Peyer's patch (tissue), 4 donors: Measurements from ENCODE around the gene GLT8D2. TPM values are rescaled to one million over a fixed set of nuclear protein-coding genes. Genes with fewer than 3 reads are reported as not detected.
A peak's percentile ranks its signal among the peaks of the same experiment; 100 is the strongest.

Experiments
- DNase-seq, 3 donors: peaks; one replicate each; pipeline ENCODE4 v3.0.0-alpha.2; 2017 to 2019
- H3K27ac ChIP-seq, 4 donors: fragments of 200-600 bp; sonication (generic); one replicate each; pipeline ENCODE4 v1.5.1; 2016 to 2019
- H3K27me3 ChIP-seq, 2 donors: fragments of 200-600 bp; sonication (generic); one replicate each; pipeline ENCODE4 v1.5.1; 2019
- H3K36me3 ChIP-seq, 3 donors: fragments of 200-600 bp; sonication (generic); one replicate each; pipeline ENCODE4 v1.5.1; 2016 to 2019
- H3K4me1 ChIP-seq, 4 donors: fragments of 200-600 bp; sonication (generic); one replicate each; pipeline ENCODE4 v1.5.1; 2016 to 2019
- H3K4me3 ChIP-seq, 4 donors: fragments of 200-600 bp; sonication (generic); 1 replicate in 3 of 4; 2 replicates in 1 of 4; pipeline ENCODE4 v1.5.1; 2016 to 2019; ENCODE audit warnings: mild to moderate bottlenecking in 1 of 4
- H3K9me3 ChIP-seq, 4 donors: fragments of 200-600 bp; sonication (generic); one replicate each; pipeline ENCODE4 v1.5.1; 2016 to 2019; ENCODE audit warnings: mild to moderate bottlenecking in 1 of 4
- POLR2A ChIP-seq, 2 donors: fragments of 450-650 bp; IDR thresholded peaks; one replicate each; pipeline ENCODE4 v1.5.1; 2017; ENCODE audit warnings: antibody characterized with exemption in 2 of 2, mild to moderate bottlenecking in 2 of 2, moderate library complexity in 2 of 2
- total RNA-seq, 4 donors: library from RNA; depleted of rRNA; stranded (reverse); fragments of >200 nt; gene quantifications; one replicate each; pipeline ENCODE4 v1.1.0, GENCODE V29; 2016
- TF ChIP-seq, protein P1 (sequence below), 6 experiments: fragments of 450-650 bp in 4 of 6; fragments of 200-600 bp in 2 of 6; sonication (generic) in 1 of 6; IDR thresholded peaks; one replicate each; pipeline ENCODE4 v1.5.1; 2017 to 2019; ENCODE audit warnings: antibody characterized with exemption in 6 of 6, mild to moderate bottlenecking in 3 of 6, moderate library complexity in 1 of 6

The GLT8D2 gene
- total RNA-seq, 4 donors from 2014 or later = 3.1 to 24.8 (median 5.4) TPM

DNA sequence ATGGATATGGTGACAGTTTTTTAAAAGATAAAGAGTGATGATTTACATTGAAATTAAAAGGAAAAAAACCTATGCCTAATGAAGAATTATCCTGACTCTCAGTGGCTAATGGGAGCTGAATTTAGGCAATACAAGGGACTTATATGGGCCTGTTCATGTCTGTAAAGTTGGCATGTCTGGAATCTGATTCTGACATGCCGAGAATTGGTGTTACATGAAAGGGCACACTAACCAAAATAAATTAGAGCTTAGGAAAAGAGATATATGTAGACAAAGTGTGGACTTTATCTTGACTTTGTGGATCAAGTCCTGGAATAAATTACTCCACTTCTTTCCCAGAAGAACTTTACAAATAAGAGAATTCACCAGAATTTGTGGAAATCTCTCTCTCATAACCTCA, 83.3 kb downstream of the GLT8D2 start:
- DNase-seq = no peak
- H3K4me1 ChIP-seq = peaks cover 0 to 28% (median 10%) of the 10 kb centered on the region in 4 donors
- peak overlapping the region; percentile 73 to 99 (median 77) for H3K4me3 ChIP-seq

DNA sequence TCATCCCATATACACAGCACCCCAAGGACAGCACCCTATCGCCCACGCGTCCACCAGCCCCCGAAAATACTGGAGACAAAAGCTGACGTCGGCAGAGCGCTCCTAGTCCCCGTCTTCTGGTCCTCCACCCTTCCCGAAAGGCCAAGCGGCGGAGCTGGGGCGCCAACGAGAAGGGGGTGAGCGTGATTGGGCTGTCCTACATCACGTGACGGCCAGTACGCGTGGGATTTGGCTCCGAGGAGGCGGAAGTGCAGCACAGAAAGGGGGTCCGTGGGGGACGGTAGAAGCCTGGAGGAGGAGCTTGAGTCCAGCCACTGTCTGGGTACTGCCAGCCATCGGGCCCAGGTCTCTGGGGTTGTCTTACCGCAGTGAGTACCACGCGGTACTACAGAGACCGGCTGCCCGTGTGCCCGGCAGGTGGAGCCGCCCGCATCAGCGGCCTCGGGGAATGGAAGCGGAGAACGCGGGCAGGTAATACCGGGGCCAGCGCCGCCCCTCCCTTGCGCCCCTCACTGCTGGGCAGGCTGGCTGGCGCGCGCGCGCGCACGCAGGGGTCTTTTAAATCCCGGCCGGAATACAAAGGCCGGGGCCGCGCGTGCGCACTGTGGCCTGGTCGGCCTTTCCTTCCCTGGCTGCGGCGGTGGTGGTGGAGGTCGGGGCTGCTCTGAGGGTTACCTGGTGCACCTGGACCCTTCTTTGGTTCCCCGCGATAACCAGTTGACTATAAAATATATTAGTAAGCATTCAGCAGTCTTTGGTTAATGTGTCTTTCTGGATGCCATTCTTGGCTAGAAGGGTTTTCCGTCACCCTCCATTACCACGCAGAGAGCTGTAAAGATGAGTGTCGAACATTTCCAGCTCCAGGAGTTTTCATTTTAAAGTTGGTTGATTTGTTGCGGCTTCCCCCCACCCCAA, 84.1 kb downstream of the GLT8D2 start, which contains the start of gene TDG:
TSS of gene TDG (plus strand) at position 283 of the 915 bp plus-strand sequence. CDS start at position 449, 166 bp downstream.
- Histone ChIP-seq H3K27me3 (no peaks in the 10 kb centered on the region), H3K36me3 (peaks cover 0 to 4% (median 0%) of the 10 kb centered on the region in 3 donors), H3K9me3 (no peaks in the 10 kb centered on the region), H3K27ac (peak within 1 kb of the TSS; percentile 92 to 99 (median 93)), H3K4me1 (peaks cover 0 to 28% (median 10%) of the 10 kb centered on the region in 4 donors), H3K4me3 (peak within 1 kb of the TSS; percentile 73 to 99 (median 77))
- TF ChIP-seq, protein P1, sequence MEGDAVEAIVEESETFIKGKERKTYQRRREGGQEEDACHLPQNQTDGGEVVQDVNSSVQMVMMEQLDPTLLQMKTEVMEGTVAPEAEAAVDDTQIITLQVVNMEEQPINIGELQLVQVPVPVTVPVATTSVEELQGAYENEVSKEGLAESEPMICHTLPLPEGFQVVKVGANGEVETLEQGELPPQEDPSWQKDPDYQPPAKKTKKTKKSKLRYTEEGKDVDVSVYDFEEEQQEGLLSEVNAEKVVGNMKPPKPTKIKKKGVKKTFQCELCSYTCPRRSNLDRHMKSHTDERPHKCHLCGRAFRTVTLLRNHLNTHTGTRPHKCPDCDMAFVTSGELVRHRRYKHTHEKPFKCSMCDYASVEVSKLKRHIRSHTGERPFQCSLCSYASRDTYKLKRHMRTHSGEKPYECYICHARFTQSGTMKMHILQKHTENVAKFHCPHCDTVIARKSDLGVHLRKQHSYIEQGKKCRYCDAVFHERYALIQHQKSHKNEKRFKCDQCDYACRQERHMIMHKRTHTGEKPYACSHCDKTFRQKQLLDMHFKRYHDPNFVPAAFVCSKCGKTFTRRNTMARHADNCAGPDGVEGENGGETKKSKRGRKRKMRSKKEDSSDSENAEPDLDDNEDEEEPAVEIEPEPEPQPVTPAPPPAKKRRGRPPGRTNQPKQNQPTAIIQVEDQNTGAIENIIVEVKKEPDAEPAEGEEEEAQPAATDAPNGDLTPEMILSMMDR (IDR thresholded peaks at IDR 0.05) = peak in 3 of 6 experiments; percentile 10 to 29 (median 22)
- TF ChIP-seq POLR2A (IDR thresholded peaks at IDR 0.05) = peak; percentile 75 to 88
- peak; percentile 97 to 99 (median 97) for DNase-seq

More for the DNA sequence above, 83.3 kb downstream of the GLT8D2 start:
- H3K27ac ChIP-seq = peak overlapping the region in 3 of 4 donors; percentile 92 to 93 (median 93)
- H3K36me3 ChIP-seq = peaks cover 0 to 4% (median 0%) of the 10 kb centered on the region in 3 donors
- TF ChIP-seq, protein P1 (IDR thresholded peaks at IDR 0.05) = no peak
- TF ChIP-seq POLR2A (IDR thresholded peaks at IDR 0.05) = no peak
- no peaks in the 10 kb centered on the region for H3K9me3 ChIP-seq
- no peaks in the 10 kb centered on the region for H3K27me3 ChIP-seq

DNA sequence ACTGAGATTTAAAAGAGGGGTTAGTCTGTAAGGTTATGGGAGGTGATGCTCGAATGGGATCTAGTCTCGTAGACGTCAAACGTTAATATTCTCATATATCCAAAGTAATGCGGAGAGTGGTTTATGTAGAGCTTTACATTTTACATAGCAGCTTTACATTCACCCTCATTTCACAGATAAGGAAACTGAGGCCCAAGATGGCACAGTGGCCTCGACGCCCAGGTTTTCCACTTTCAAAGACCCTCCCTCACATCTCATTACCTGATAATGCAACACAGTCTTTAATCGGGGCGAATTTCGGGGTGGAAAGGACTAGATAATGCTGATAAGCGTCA, 84.8 kb downstream of the GLT8D2 start:
- Histone ChIP-seq H3K27ac (peak overlapping the region; percentile 92 to 99 (median 93)), H3K9me3 (no peaks in the 10 kb centered on the region), H3K27me3 (no peaks in the 10 kb centered on the region), H3K4me1 (peaks cover 0 to 28% (median 10%) of the 10 kb centered on the region in 4 donors), H3K4me3 (peak overlapping the region; percentile 73 to 99 (median 77)), H3K36me3 (peaks cover 0 to 2% (median 0%) of the 10 kb centered on the region in 3 donors)
- TF ChIP-seq, protein P1 (IDR thresholded peaks at IDR 0.05) = no peak
- TF ChIP-seq POLR2A (IDR thresholded peaks at IDR 0.05) = no peak
- no peak for DNase-seq

DNA sequence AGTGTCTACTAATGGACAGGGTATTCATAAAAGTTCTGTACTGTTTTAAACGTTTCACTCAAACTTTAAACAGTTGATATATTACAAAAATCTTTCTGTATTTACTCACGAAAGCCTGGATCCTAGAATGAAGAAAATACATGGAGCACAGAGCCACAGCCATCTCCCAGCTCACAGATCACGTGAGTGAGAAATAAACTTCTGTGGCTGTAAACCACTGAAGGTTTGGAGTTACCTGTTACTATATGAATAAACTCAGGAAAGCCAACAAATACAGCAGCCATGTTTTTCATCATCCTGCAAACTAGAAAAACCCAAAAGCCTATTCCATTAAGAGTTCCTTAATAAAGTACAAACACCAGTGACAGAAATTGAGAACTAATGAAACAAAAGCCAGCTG, 85.2 kb downstream of the GLT8D2 start:
- H3K4me1 ChIP-seq = peaks cover 0 to 28% (median 10%) of the 10 kb centered on the region in 4 donors
- H3K4me3 ChIP-seq = peak overlapping the region; percentile 73 to 99 (median 77)
- H3K27ac ChIP-seq = peak overlapping the region in 3 of 4 donors; percentile 92 to 93 (median 93)
- H3K36me3 ChIP-seq = no peaks in the 10 kb centered on the region
- H3K27me3 ChIP-seq = no peaks in the 10 kb centered on the region
- TF ChIP-seq, protein P1 (IDR thresholded peaks at IDR 0.05) = no peak
- no peak for TF ChIP-seq POLR2A (IDR thresholded peaks at IDR 0.05)
- no peak for DNase-seq
- no peaks in the 10 kb centered on the region for H3K9me3 ChIP-seq

DNA sequence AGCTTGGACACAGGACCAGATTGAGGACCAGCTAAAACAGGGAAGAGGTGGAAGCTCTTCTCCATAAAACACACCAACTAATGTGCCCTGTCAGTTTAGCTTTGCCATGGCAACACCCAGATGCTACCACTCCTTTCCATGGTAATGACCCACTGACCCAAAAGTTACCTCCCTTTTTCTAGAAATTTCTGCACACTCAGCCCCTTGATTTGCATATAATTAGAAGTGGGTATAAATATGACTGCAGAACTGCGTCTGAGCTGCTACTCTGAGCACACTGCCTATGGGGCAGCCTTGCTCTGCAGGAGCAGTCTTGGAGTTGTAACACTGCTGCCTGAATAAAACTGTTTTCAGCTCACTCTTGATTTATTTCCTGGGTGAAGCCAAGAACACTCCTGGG, 87.5 kb downstream of the GLT8D2 start:
- H3K36me3 ChIP-seq = no peaks in the 10 kb centered on the region
- no peak for DNase-seq
- H3K9me3 ChIP-seq = no peaks in the 10 kb centered on the region
- H3K4me1 ChIP-seq = peaks cover 0 to 20% (median 6%) of the 10 kb centered on the region in 4 donors
- no peaks in the 10 kb centered on the region for H3K27me3 ChIP-seq
- no peak overlapping the region for H3K4me3 ChIP-seq
- TF ChIP-seq POLR2A (IDR thresholded peaks at IDR 0.05) = no peak
- TF ChIP-seq, protein P1 (IDR thresholded peaks at IDR 0.05) = no peak
- H3K27ac ChIP-seq = no peak overlapping the region
